Urothelium cell line (cell line): ENCODE results near the gene NREP.
A peak's percentile ranks its signal among the peaks of the same experiment; 100 is the strongest.

Source experiments
- DNase-seq: peaks from one replicate; pipeline ENCODE4 v3.0.0; 2011; ENCODE audit warnings: low spot score, mixed read lengths
- FAIRE-seq: peaks from 2 replicates; lab custom pipeline; 2011; peaks lifted over from hg19 to GRCh38; lab: Jason Lieb, UNC

NREP gene

DNA sequence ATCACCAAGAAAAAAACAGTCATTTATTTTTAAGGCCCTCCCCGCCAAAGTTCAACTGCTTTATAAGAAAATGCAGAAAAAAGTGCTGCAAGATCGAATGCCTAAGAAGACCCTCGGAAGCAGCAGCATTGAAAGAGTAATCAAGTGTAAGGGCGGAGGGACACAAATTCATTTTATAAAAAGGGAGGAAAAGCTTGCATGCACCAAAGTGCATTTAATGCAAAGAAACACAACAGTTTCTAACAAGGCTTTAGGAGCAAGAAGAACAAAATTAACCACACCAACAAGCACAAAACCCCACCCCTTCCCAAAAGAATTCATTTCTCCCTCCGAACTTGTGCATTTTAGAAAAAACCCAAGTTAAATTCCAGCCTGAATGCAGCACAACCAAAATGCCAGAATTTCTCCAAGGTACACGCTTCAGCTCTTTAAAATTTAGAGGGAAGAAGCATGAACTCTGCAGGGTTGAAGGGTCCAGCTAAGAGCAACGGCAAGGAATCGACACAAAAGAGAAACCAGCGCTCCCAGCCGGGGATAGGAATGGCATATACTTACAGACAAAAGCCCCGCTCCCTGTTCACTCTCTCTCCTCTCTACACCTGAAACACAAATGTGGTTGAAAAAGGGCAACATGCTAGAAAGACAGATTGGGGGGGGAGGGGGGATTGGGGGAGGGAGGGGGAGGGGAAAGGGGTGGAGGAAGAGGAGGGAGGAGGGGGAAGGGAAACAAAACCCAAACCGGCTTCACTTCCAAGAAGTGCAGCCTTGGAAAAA is at the start of gene NREP:
Gene NREP (minus strand): TSS at position 614 of the 774 bp plus-strand sequence. CDS start 1,422 bp downstream, outside the sequence.
- no peak for FAIRE-seq
- DNase-seq: peak; percentile 18

GRCh38 chr5:111806753-111807152 is 49.8 kb upstream of the NREP start:
- FAIRE-seq (no peak), DNase-seq (no peak)

GRCh38 chr5:111806156-111806555 is 49.2 kb upstream of the NREP start:
- DNase-seq: no peak
- no peak for FAIRE-seq

DNA sequence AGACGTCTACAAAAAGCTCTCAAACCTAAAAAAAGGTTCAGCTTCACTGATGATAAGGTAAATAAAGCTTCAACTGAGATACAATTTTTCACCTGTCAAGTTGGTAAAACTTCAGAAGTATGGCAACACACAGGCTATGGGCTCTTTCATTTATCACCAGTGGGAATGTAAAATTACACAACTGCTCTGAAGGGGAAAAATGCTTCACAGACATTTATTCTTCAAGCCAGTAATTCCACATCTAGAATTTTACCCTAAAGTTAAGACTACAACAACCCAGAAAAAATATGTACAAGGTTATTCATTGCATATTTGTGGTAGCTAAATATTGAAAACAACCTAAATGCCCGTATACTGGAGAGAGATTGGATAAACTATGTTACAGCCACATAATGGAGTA is 48.1 kb upstream of the NREP start:
- FAIRE-seq (no peak), DNase-seq (no peak)

GRCh38 chr5:111800351-111800750 is 43.4 kb upstream of the NREP start:
- FAIRE-seq (no peak), DNase-seq (no peak)

DNA sequence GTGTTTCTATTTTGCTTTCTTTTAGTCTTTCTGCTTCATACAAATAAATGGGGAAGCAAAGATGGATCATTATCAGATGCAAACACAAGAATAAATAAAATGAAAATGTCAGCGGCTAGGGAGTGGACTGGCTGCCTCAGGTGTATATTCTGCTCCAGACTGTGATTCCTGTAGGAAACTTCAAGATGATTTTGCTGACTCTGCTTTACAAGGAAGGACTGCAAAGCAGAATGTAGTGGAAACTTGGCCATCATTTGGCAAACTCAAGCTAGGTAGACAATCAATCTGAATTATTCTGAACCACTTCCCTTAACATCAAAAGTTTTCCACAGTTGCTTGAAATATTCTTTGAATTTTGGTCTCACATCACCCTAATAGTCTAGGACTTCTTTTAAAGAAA is 38.1 kb upstream of the NREP start:
- no peak for FAIRE-seq
- DNase-seq: no peak

GRCh38 chr5:111792471-111793058 is 35.6 kb upstream of the NREP start:
- no peak for FAIRE-seq
- no peak for DNase-seq

DNA sequence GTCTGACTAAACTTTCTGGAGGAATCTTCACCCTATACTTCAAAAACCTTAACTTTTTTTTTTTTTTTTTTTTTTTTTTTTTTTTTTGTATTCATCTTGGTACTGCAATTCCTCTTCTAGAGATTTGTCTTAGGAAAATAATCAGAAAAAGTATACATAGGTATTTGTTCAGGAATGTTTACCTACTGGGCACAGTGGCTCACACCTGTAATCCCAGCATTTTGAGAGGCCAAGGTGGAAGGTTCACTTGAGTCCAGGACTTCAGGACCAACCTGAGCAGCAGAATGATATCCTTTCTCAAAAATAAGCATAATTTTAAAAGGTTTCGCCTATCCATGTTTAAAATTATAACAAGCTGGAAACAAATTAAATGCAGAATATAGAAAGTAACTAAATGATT is 33.3 kb upstream of the NREP start:
- FAIRE-seq (no peak), DNase-seq (no peak)

GRCh38 chr5:111787006-111787405 is 30.0 kb upstream of the NREP start:
- DNase-seq (no peak), FAIRE-seq (no peak)

- FAIRE-seq: no peak
- no peak for DNase-seq
Observed at GRCh38 chr5:111784491-111785181, 27.6 kb upstream of the NREP start.

- DNase-seq (no peak), FAIRE-seq (no peak)
Observed at GRCh38 chr5:111783537-111783936, 26.5 kb upstream of the NREP start.

- no peak for FAIRE-seq
Observed at GRCh38 chr5:111782216-111782615, 25.2 kb upstream of the NREP start.

GRCh38 chr5:111781200-111781599 is 24.2 kb upstream of the NREP start:
- no peak for FAIRE-seq
- peak; percentile 50 for DNase-seq

More at GRCh38 chr5:111782216-111782615, 25.2 kb upstream of the NREP start:
- no peak for DNase-seq

DNA sequence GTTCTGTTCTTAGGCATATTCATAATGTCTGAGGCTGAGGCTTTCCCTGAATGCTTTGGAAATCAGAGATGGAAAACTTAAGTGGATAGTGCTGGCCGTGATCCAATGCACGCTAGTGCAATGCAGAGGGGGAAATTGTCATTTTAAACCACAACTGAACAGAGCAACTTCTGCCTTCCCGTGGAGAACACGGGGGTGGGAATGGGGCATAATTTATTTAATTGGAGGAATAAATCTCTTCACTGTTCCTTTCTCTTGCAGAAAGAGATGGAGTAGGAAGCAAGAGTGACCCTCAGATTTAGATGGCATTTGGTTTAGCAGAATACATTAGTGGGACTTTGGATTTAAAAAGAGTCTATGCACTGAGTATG is 22.9 kb upstream of the NREP start:
- DNase-seq (no peak), FAIRE-seq (no peak)

DNA sequence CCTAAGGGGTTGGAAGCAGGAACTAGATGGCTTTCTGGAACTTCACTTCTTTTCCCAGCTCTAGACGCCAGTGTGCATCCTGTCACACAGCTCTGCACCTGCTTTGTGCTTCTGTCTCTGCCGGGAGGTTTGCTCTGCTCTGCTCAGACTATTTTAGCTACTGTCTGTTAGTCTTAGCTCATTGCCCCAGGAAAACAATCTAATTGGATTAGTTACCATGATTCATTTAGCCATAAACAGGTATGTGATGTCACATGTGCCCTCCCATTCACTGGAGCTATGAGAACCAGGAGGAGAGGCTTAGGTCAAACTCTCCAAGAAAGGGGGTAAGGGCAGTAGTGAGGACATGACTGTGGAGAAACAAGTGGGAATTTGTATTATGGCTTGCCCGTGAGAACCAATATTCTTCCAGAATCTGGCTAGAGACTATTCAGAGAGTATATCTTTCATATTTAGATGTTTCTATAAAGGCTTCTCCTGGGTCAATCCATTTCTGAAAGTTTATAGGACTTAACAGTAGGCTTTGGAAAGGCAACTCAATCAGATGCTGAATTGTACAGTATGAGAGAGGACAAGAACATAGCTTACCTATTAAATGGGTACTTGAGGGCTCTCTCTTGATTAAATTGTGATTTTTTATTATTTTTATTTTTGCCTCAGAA is 22.4 kb upstream of the NREP start:
- no peak for FAIRE-seq

GRCh38 chr5:111776913-111777781 is 20.2 kb upstream of the NREP start:
- DNase-seq: no peak
- FAIRE-seq: no peak

More for the DNA sequence above, 22.4 kb upstream of the NREP start:
- no peak for DNase-seq

DNA sequence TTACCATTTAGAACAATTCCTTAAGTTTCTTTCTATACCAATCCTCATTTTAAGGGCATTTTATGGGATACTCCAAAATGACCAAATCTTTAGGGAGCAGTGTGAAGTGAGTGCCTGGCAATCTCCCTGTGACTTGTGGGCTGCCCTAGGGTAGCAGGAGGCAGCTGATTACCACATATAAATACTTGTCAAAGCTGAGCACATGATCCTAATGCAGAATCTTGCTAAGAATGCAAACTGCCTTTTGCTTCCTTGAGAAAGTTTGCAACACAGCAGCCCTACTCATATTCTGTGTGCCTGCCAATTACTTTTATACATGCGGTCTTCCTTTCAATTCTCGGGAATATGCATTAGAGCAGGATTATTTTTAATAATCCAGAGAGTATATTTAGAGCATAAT is 18.2 kb upstream of the NREP start:
- no peak for FAIRE-seq
- DNase-seq: no peak

- FAIRE-seq (no peak), DNase-seq (peak; percentile 37)
Observed at GRCh38 chr5:111774525-111774924, 17.5 kb upstream of the NREP start.

- DNase-seq: peak; percentile 20
- no peak for FAIRE-seq
Observed at GRCh38 chr5:111772456-111773122, 15.6 kb upstream of the NREP start.

DNA sequence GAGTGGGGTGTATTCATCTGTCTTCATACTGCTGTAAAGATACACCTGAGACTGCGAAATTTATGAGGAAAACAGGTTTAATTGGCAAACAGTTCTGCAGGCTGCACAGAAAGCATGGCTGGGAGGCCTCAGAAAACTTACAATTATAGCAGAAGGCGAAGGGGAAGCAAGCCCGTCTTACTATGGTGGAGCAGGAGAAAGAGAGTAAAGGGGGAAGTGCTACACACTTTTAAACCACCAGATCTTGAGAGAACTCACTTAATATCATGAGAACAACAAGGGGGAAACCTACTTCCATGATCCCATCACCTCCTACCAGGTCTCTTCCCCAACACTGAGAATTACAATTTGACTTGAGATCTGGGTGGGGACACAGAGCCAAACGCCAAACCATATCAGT is 12.5 kb upstream of the NREP start:
- FAIRE-seq (no peak), DNase-seq (no peak)
